Measurements from ENCODE around the gene NEK10.

- TF ChIP-seq CTCF (IDR thresholded peaks at IDR 0.05) (no peak), POLR2A (IDR thresholded peaks at IDR 0.05) (no peak)
These were observed 168.3 kb downstream of the NEK10 start for GRCh38 chr3:27200721-27201489.

Data from lower leg skin (tissue), 3 donors.